GM06990 (cell line): ENCODE data around the gene CEP128.
"Not testable (repeated sequence)": the region's sequence is repeated elsewhere in the genome, so short reads cannot be mapped to it uniquely, and the experiment has no call there.

Source experiments
- DNase-seq: peaks from one replicate; pipeline ENCODE4 v3.0.0-alpha.2; 2011; ENCODE audit not compliant: insufficient read length; ENCODE audit errors: extremely low read depth
- H3K27me3 ChIP-seq: replicated peaks from 2 replicates; pipeline ENCODE4 v1.6.0; 2011; ENCODE audit warnings: low read length; ENCODE audit not compliant: control insufficient read depth, insufficient read depth
- H3K36me3 ChIP-seq: 2 replicates; pipeline ENCODE4 v1.5.1; 2011; ENCODE audit warnings: low read length; ENCODE audit not compliant: control insufficient read depth, insufficient read depth
- H3K4me3 ChIP-seq: replicated peaks from 2 replicates; pipeline ENCODE4 v1.5.1; 2011; ENCODE audit warnings: low read depth, mild to moderate bottlenecking, control low read depth, low read length
- TF ChIP-seq, protein P1 (sequence below): IDR thresholded peaks from 2 replicates; pipeline ENCODE4 v1.5.1; 2011; ENCODE audit warnings: low read length, control low read depth, mild to moderate bottlenecking, inconsistent platforms; ENCODE audit not compliant: insufficient read depth, poor library complexity, severe bottlenecking

The CEP128 gene

DNA sequence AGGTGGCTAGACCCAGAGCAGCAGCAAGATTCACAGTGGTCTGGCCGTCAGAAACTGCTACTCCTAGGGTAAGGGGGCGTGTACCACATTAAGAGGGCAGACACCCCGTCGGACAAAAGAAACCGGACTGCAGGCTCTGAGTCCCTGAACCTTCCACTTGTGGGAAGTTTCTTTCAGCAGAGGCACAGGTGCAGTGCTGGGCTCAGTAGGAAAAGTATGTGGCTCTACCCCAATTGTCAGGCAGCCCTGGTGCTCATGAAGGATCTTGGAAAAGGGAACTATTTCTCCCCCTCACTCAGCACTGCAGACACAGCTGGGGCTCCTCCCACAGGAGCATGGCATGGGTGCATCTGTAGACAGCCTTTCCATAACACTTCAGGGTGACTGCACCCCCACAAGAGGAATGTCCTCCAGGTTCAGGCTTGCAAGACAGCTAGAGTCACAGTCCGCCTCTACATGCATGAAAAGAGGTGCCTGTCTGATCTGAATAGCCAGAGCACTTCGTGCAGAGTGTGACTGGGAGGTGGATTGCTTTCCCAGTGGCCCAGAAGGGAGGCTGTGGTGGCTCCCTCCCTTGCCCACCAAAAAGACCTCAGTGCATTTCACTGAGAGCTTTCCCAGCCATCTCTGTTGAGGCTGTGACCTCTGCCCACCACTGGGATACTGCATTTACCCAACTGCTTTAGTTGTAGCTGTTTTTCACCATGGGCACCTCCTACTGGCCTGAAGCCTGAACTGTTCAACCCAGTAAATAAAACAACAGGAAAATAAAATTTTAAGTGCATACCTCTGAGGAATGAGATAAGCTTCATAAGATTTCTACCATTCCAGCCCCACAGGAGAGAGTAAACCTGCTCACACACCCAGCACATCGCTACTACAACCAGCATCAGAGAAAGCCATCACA, 14.2 kb downstream of the CEP128 start:
- Histone ChIP-seq H3K36me3 (no peaks in the 10 kb centered on the region; the same call in 1 of the 2 replicates), H3K27me3 (no peaks in the 10 kb centered on the region), H3K4me3 (no peak overlapping the region)
- TF ChIP-seq, protein P1, sequence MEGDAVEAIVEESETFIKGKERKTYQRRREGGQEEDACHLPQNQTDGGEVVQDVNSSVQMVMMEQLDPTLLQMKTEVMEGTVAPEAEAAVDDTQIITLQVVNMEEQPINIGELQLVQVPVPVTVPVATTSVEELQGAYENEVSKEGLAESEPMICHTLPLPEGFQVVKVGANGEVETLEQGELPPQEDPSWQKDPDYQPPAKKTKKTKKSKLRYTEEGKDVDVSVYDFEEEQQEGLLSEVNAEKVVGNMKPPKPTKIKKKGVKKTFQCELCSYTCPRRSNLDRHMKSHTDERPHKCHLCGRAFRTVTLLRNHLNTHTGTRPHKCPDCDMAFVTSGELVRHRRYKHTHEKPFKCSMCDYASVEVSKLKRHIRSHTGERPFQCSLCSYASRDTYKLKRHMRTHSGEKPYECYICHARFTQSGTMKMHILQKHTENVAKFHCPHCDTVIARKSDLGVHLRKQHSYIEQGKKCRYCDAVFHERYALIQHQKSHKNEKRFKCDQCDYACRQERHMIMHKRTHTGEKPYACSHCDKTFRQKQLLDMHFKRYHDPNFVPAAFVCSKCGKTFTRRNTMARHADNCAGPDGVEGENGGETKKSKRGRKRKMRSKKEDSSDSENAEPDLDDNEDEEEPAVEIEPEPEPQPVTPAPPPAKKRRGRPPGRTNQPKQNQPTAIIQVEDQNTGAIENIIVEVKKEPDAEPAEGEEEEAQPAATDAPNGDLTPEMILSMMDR = peak; percentile 21
- DNase-seq = no peak

- H3K4me3 ChIP-seq = no peak overlapping the region
- no peaks in the 10 kb centered on the region; the same call in 1 of the 2 replicates for H3K36me3 ChIP-seq
- no peak for DNase-seq
- H3K27me3 ChIP-seq = no peaks in the 10 kb centered on the region
- TF ChIP-seq, protein P1 = no peak
Observed at GRCh38 chr14:80926397-80927082, 15.0 kb downstream of the CEP128 start.

DNA sequence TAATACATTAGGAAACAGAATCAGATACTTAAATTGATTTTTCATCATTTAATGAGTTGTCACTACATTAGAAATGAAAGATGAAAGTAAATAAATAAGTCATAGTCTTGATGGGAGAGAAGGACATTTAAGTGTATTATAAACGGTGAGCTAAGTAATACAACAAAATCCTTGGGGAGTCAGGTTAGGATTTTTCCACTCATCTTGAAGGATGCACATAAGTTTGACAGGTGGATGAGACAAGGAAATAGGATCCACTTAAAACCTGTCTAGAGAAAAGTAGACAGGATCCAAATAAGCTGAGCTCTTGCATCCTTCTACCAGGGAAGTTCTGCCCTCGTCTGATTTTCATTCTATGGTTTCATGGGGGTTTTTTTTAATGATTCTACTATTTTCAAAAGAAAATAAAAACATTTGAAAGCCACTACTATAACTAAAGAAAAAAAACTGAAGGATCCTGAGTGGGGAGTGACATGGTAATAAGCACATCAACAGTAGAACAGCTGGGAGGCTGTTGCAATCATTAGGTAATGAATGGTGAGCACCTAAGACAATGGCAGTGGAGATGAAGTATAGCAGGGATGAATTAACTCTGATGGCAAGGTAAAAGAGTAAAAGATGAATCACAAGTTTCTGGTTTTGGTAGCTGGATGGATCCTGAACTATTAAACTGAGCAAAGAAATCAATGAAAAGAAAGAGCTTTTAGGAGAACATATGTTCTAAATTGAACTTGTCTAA, 17.0 kb downstream of the CEP128 start:
- Histone ChIP-seq H3K27me3 (no peaks in the 10 kb centered on the region), H3K4me3 (no peak overlapping the region), H3K36me3 (no peaks in the 10 kb centered on the region; the same call in 1 of the 2 replicates)
- DNase-seq = no peak
- TF ChIP-seq, protein P1 = no peak

DNA sequence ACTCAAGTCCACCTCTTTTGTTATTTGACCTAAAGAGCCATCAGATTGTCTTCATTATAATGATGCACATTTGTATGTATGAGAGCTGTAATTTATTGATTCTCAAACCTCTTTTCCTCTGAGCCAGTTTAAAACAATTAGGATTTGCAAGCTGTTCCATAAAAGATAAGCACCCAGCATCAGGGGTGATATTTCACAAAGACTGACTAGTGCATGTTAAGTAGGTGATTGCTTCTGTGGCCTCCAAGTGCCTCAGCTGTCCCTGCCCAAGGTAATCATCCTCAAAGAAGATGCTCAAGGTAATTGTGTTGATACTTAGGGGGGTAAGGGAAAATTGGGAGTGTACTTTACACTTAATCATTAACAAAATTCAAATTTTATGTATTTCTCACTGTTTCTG, 18.2 kb downstream of the CEP128 start:
- Histone ChIP-seq H3K27me3 (no peaks in the 10 kb centered on the region), H3K4me3 (no peak overlapping the region), H3K36me3 (no peaks in the 10 kb centered on the region; the same call in 1 of the 2 replicates)
- no peak for DNase-seq
- TF ChIP-seq, protein P1 = no peak

DNA sequence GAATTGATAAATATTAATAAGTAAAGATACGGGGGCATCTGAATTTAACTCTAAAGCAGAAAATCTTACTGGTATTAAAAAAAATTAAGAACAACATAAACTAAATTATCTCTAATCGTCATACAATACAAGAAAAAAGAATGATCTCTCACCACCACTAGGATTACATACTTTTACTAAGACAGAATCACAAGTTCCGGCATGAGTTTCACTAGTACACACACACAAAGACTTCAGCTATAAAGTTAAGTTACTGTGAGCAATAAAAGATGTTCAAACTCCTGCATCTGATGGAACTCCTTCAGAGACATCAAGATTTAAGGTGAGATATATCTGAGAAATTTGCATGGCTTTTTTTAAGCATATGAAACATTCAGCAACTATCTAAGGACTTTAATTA, 21.9 kb downstream of the CEP128 start:
- no peak overlapping the region for H3K4me3 ChIP-seq
- no peak for DNase-seq
- TF ChIP-seq, protein P1 = no peak
- no peaks in the 10 kb centered on the region for H3K27me3 ChIP-seq
- no peaks in the 10 kb centered on the region for H3K36me3 ChIP-seq

- H3K4me3 ChIP-seq, H3K27me3 ChIP-seq, H3K36me3 ChIP-seq, DNase-seq: not testable (repeated sequence)
Observed at GRCh38 chr14:80912013-80912412, 29.5 kb downstream of the CEP128 start.
